Liver (tissue), 3 donors: ENCODE measurements around the gene NUP205.

Source experiments
- ATF3 ChIP-seq: IDR thresholded peaks from 2 replicates; pipeline ENCODE4 v1.6.1; 2016; ENCODE audit warnings: antibody characterized with exemption
- CTCF ChIP-seq: fragments of 150-350 bp; IDR thresholded peaks from 2 replicates; pipeline ENCODE4 v1.5.1; 2017; ENCODE audit warnings: improper control_type of control experiment, low read depth, low read length; ENCODE audit not compliant: missing input control
- EGR1 ChIP-seq, 2 donors: IDR thresholded peaks; 2 replicates each; pipeline ENCODE4 v1.6.1; 2016 to 2018; ENCODE audit warnings: antibody characterized with exemption in 2 of 2, low read depth in 2 of 2
- FOXA1 ChIP-seq: IDR thresholded peaks from 2 replicates; pipeline ENCODE4 v1.6.1; 2016; ENCODE audit warnings: antibody characterized with exemption
- GABPA ChIP-seq, 2 donors: IDR thresholded peaks in 1 of 2; conservative IDR thresholded peaks in 1 of 2; 2 replicates each; pipeline ENCODE4 v1.6.1; 2016; ENCODE audit warnings: antibody characterized with exemption in 2 of 2, mild to moderate bottlenecking in 1 of 2, moderate library complexity in 1 of 2
- JUND ChIP-seq, 2 donors: IDR thresholded peaks; 2 replicates each; pipeline ENCODE4 v1.6.1; 2016; ENCODE audit warnings: antibody characterized with exemption in 2 of 2
- NR2F2 ChIP-seq: IDR thresholded peaks from 2 replicates; pipeline ENCODE4 v1.6.1; 2016; ENCODE audit warnings: antibody characterized with exemption
- RAD21 ChIP-seq, 2 donors: IDR thresholded peaks; 2 replicates each; pipeline ENCODE4 v1.6.1; 2016; ENCODE audit warnings: antibody characterized with exemption in 2 of 2, mild to moderate bottlenecking in 2 of 2
- REST ChIP-seq: IDR thresholded peaks from 2 replicates; pipeline ENCODE4 v1.6.1; 2016; ENCODE audit warnings: antibody characterized with exemption, mild to moderate bottlenecking
- SP1 ChIP-seq: IDR thresholded peaks from 2 replicates; pipeline ENCODE4 v1.6.1; 2018; ENCODE audit warnings: antibody characterized with exemption, mild to moderate bottlenecking
- TF ChIP-seq, protein P1 (sequence below): IDR thresholded peaks from 2 replicates; pipeline ENCODE4 v1.6.1; 2016; ENCODE audit warnings: antibody characterized with exemption
- donor health status: healthy.
- donor health status: healthy.

DNA sequence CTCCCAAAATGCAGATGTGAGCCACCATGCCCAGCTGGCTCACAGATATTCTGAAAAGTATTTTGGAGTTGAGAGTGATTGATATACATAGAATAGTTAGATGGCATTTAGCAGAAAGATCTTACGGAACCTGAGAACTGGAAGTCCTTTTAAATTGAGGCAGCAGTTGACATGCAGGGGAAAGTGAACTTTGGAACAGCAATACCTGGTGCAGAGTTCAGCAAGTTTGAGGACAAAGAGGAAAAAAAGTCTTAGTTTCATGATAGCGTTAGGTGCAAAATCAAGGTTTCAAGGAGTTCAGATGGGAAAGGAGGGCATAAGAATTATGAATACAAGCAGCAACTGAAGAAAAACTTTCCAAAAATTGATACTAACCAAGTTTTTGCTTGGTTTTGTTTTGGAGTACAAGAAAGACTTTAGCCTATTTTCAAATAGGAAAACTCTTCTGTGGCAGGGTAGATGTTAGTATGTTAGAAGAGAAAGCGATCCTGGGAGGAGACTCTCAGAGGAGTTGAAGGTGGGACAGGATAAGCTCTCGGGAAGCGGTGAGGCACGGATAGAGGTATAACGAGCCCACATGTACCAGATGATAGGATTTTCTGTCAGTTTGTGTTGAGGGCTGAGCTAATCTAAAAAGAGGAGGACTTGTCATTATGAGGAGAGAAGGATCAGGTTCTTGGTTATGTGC lies 76.6 kb downstream of the NUP205 start:
- TF ChIP-seq CTCF (no peak), JUND (IDR thresholded peaks at IDR 0.05) (no peak), SP1 (peak; percentile 85), NR2F2 (no peak), EGR1 (IDR thresholded peaks at IDR 0.05; ENCODE audit: low read depth in 2 of 2) (no peak), REST (peak; percentile 25), ATF3 (no peak), GABPA (IDR thresholded peaks at IDR 0.05 in 1 of 2, conservative IDR thresholded peaks at IDR 0.05 in 1 of 2) (no peak), FOXA1 (no peak), RAD21 (IDR thresholded peaks at IDR 0.05) (no peak)
- TF ChIP-seq, protein P1, sequence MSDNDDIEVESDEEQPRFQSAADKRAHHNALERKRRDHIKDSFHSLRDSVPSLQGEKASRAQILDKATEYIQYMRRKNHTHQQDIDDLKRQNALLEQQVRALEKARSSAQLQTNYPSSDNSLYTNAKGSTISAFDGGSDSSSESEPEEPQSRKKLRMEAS = no peak
